SHP77 treated with DMSO at 0.1 percent for 48 hours (cell line): ENCODE data around the gene C1QTNF3.
A peak's percentile ranks its signal among the peaks of the same experiment; 100 is the strongest.

Experiments used
- DNase-seq: peaks from one replicate; lab custom pipeline; 2025; lab: John Stamatoyannopoulos, UW

C1QTNF3 gene

GRCh38 chr5:34022121-34022705, 20.8 kb downstream of the C1QTNF3 start:
- DNase-seq, result no peak

GRCh38 chr5:34021334-34021733, 21.7 kb downstream of the C1QTNF3 start:
- no peak for DNase-seq

GRCh38 chr5:34020726-34021125, 22.3 kb downstream of the C1QTNF3 start:
- no peak for DNase-seq

GRCh38 chr5:34017254-34017653, 25.8 kb downstream of the C1QTNF3 start:
- no peak for DNase-seq

GRCh38 chr5:34016750-34017149, 26.3 kb downstream of the C1QTNF3 start:
- no peak for DNase-seq

GRCh38 chr5:34016222-34016621, 26.8 kb downstream of the C1QTNF3 start:
- no peak for DNase-seq

GRCh38 chr5:34015120-34015822, 27.7 kb downstream of the C1QTNF3 start:
- no peak for DNase-seq

- no peak for DNase-seq
Measured at GRCh38 chr5:34014626-34015025, 28.4 kb downstream of the C1QTNF3 start.

- DNase-seq, result no peak
Measured at GRCh38 chr5:34013547-34013946, 29.5 kb downstream of the C1QTNF3 start.

GRCh38 chr5:34012791-34013190, 30.2 kb downstream of the C1QTNF3 start:
- no peak for DNase-seq

- DNase-seq, result no peak
Measured at GRCh38 chr5:34011536-34011935, 31.5 kb downstream of the C1QTNF3 start.

- DNase-seq, result peak; percentile 51
Measured at GRCh38 chr5:34010146-34010545, 32.9 kb downstream of the C1QTNF3 start.

GRCh38 chr5:34009610-34010009, 33.4 kb downstream of the C1QTNF3 start:
- no peak for DNase-seq

- peak; percentile 71 for DNase-seq
Measured at GRCh38 chr5:34008802-34009201, 34.2 kb downstream of the C1QTNF3 start.

- peak; percentile 98 for DNase-seq
Measured at GRCh38 chr5:34007621-34008600, 35.1 kb downstream of the C1QTNF3 start, which contains the start of gene AMACR. Gene AMACR, minus strand, starts transcription at chr5:34008050. Its CDS starts 31 bp downstream, at chr5:34008019.

- no peak for DNase-seq
Measured at GRCh38 chr5:34007201-34007620, 35.8 kb downstream of the C1QTNF3 start.

GRCh38 chr5:34005681-34006080, 37.3 kb downstream of the C1QTNF3 start:
- DNase-seq, result no peak

- no peak for DNase-seq
Measured at GRCh38 chr5:34005211-34005610, 37.8 kb downstream of the C1QTNF3 start.

GRCh38 chr5:34003941-34004340, 39.1 kb downstream of the C1QTNF3 start:
- DNase-seq, result no peak

GRCh38 chr5:34002629-34003328, 40.2 kb downstream of the C1QTNF3 start:
- DNase-seq, result no peak

- DNase-seq, result peak; percentile 100
Measured at GRCh38 chr5:34001241-34001841, 41.7 kb downstream of the C1QTNF3 start.
